ENCODE results near the gene MRPL48. TPM values are rescaled to one million over a fixed set of nuclear protein-coding genes. Genes with fewer than 3 reads are reported as not detected.

MRPL48 gene
- total RNA-seq, 1 experiment from 2014 or later, result 66.8 TPM

GRCh38 chr11:73748300-73748699 lies 39.4 kb upstream of the MRPL48 start:
- Histone ChIP-seq H3K27me3 (ENCODE audit: insufficient read depth, low read length) (no peaks in the 10 kb centered on the region), H3K9ac (ENCODE audit: low read length) (no peak overlapping the region), H3K4me3 (replicated peaks in 1 of 2; ENCODE audit: low read depth in 1 of 2, low read length in 2 of 2) (no peak overlapping the region), H3K9me2 (ENCODE audit: insufficient read depth) (no peaks in the 10 kb centered on the region), H2AFZ (ENCODE audit: low read depth, low read length, poor library complexity, severe bottlenecking) (no peak overlapping the region), H3K36me3 (ENCODE audit: control insufficient read depth in 1 of 2, insufficient read depth in 2 of 2, low read length in 2 of 2) (no peaks in the 10 kb centered on the region), H3K27ac (ENCODE audit: low read depth, low read length) (no peak overlapping the region), H3K4me2 (ENCODE audit: low read length) (no peak overlapping the region), H3K79me2 (ENCODE audit: insufficient read depth, low read length) (peaks cover 90% of the 10 kb centered on the region), H3K4me1 (ENCODE audit: control insufficient read depth in 1 of 2, insufficient read depth in 2 of 2, low read length in 2 of 2) (no peaks in the 10 kb centered on the region), H4K20me1 (ENCODE audit: insufficient read depth) (no peaks in the 10 kb centered on the region; the same call in 1 of the 2 replicates), H3K9me3 (ENCODE audit: control insufficient read depth in 1 of 2, insufficient read depth in 1 of 2, low read depth in 1 of 2, low read length in 2 of 2) (no peaks in the 10 kb centered on the region)
- CTCF ChIA-PET, result no interaction called here
- DNase-seq (ENCODE audit: low read depth, low spot score), result no peak
- no peak for TF ChIP-seq ZBTB33 (IDR thresholded peaks at IDR 0.05; ENCODE audit: extremely low read depth, insufficient replicate concordance, low read length)
- no peak for TF ChIP-seq REST (IDR thresholded peaks at IDR 0.05; ENCODE audit: low read depth)
- no peak for TF ChIP-seq EZH2phosphoT487 (IDR thresholded peaks at IDR 0.05; ENCODE audit: borderline replicate concordance)
- TF ChIP-seq SRF (IDR thresholded peaks at IDR 0.05; ENCODE audit: low read depth), result no peak
- no peak for TF ChIP-seq JUND (IDR thresholded peaks at IDR 0.05)
- TF ChIP-seq FOSL1 (IDR thresholded peaks at IDR 0.05; ENCODE audit: low read depth), result no peak
- no peak for TF ChIP-seq ZFX (IDR thresholded peaks at IDR 0.05)
- TF ChIP-seq EGR1 (IDR thresholded peaks at IDR 0.05; ENCODE audit: low read depth), result no peak
- BruUV-seq (replicated peaks), result no TSS peak
- intact Hi-C loops (cut with micrococcal nuclease), result no loop called here
- RAD21 ChIA-PET (ENCODE audit: low non-redundant PET in 1 of 2, low total read pairs in 2 of 2, uncharacterized antibody in 2 of 2, unreplicated experiment in 2 of 2), result no interaction called here
- POLR2A ChIA-PET, result no interaction called here
- ATAC-seq, result no peak
